Measurements from ENCODE around the gene FERMT2. TPM values are rescaled to one million over a fixed set of nuclear protein-coding genes. Genes with fewer than 3 reads are reported as not detected.

Gene FERMT2
- total and polyA plus RNA-seq, 2 donors (not counting 1 experiment from before 2014, with no cell fraction given), result 0.05 TPM; not detected in 1

DNA sequence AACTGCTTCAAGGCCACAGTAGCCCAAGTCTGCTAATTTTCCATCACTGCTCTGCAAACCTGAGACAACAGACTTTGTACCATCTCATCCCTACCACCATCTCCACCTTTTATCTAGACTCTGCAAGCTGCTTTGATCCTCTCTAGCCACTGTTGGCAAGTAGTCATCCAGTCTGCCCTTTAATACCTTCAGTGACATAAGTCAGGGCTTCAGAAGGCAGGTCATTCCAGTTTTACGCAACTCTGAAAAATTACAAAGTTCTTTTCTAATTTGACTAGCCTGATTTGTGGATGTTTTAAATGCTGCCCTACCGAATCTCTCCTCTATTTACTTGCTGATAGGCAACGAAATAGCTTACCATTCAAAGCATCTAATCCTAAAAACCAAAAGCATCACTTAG lies 2.8 kb downstream of the FERMT2 start:
- Mint-ChIP-seq H3K27me3 (peaks cover 57% of the 10 kb centered on the region), H3K27ac (no peak overlapping the region), H3K4me3 (no peak overlapping the region), H3K9me3 (ENCODE audit: insufficient read depth) (no peaks in the 10 kb centered on the region), H3K4me1 (peaks cover 20% of the 10 kb centered on the region)
- no CpG with 5 or more reads among the region's 3 CpGs for WGBS (ENCODE audit: insufficient coverage)
- H3K36me3 ChIP-seq (replicated peaks in 1 of 2; ENCODE audit: control extremely low read depth in 1 of 2, control insufficient read depth in 1 of 2, extremely low read depth in 1 of 2, insufficient read depth in 2 of 2, low read length in 1 of 2), result no peaks in the 10 kb centered on the region
- ChIA-PET POLR2A (no interaction called here), CTCF (interaction anchor here (2.1 kb wide), 1 partner anchor 13 kb away, joined by 8 read pairs; no protein-coding TSS in a partner anchor)
- H3K4me1 ChIP-seq (ENCODE audit: control insufficient read depth in 2 of 2, insufficient read depth in 2 of 2, low read length in 2 of 2), result peaks cover 24 to 27% of the 10 kb centered on the region in 2 donors
- intact Hi-C loops (cut with micrococcal nuclease), result no loop called here
- no peak overlapping the region for H3K4me2 ChIP-seq (replicated peaks; ENCODE audit: low read depth, low read length, poor library complexity, severe bottlenecking)
- H3K27ac ChIP-seq (ENCODE audit: low read length in 2 of 2), result no peak overlapping the region
- H3K9me3 ChIP-seq (ENCODE audit: control extremely low read depth in 1 of 3, control insufficient read depth in 2 of 3, insufficient read depth in 1 of 3, low read length in 2 of 3), result peaks cover 0 to 5% (median 0%) of the 10 kb centered on the region in 3 donors
- ATAC-seq (ENCODE audit: low read depth) (no peak), DNase-seq (no peak)
- H3K27me3 ChIP-seq (replicated peaks in 1 of 4; ENCODE audit: control extremely low read depth in 1 of 4, control insufficient read depth in 3 of 4, insufficient read depth in 4 of 4, low read length in 3 of 4), result peaks cover 6 to 48% (median 32%) of the 10 kb centered on the region in 4 experiments
- TF ChIP-seq EZH2 (IDR thresholded peaks at IDR 0.05; ENCODE audit: borderline replicate concordance, insufficient read depth, low read depth, low read length, poor library complexity, severe bottlenecking), result no peak
- TF ChIP-seq, protein P1, sequence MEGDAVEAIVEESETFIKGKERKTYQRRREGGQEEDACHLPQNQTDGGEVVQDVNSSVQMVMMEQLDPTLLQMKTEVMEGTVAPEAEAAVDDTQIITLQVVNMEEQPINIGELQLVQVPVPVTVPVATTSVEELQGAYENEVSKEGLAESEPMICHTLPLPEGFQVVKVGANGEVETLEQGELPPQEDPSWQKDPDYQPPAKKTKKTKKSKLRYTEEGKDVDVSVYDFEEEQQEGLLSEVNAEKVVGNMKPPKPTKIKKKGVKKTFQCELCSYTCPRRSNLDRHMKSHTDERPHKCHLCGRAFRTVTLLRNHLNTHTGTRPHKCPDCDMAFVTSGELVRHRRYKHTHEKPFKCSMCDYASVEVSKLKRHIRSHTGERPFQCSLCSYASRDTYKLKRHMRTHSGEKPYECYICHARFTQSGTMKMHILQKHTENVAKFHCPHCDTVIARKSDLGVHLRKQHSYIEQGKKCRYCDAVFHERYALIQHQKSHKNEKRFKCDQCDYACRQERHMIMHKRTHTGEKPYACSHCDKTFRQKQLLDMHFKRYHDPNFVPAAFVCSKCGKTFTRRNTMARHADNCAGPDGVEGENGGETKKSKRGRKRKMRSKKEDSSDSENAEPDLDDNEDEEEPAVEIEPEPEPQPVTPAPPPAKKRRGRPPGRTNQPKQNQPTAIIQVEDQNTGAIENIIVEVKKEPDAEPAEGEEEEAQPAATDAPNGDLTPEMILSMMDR (IDR thresholded peaks at IDR 0.05), result no peak
- no peak overlapping the region for H2AFZ ChIP-seq (ENCODE audit: insufficient read depth, low read depth, low read length, poor library complexity, severe bottlenecking)
- no peak overlapping the region for H3K4me3 ChIP-seq (ENCODE audit: control extremely low read depth in 1 of 5, extremely low read depth in 1 of 5, insufficient read depth in 1 of 5, low read depth in 2 of 5, low read length in 4 of 5)
- H4K20me1 ChIP-seq (ENCODE audit: control insufficient read depth, insufficient read depth, low read length, poor library complexity, severe bottlenecking), result no peaks in the 10 kb centered on the region
- no peaks in the 10 kb centered on the region for H3K79me2 ChIP-seq (ENCODE audit: control insufficient read depth, insufficient read depth, low read length)
- H3K9ac ChIP-seq (ENCODE audit: low read length), result no peak overlapping the region

DNA sequence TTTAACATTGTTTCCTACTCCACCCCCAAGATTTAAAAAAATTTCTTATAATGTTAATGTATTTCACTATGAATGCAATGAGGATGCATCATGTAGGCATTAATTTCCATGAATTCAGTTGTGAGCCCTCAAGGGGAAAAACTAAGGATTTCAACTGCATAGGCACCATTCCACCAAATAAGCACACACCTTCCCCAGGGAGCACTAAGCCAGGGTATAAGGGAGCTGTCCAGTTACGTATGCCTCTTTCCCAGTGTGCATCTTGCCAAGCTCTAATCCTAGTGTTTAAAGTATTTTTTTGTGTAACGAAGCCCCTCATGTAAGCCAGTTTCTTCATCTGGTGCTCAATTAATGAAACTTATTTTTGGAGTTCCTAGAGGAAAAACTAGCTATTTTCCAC lies 6.6 kb downstream of the FERMT2 start:
- Mint-ChIP-seq H3K4me1 (peaks cover under 1% of the 10 kb centered on the region), H3K4me3 (no peak overlapping the region), H3K9me3 (ENCODE audit: insufficient read depth) (no peaks in the 10 kb centered on the region), H3K27ac (no peak overlapping the region), H3K27me3 (peaks cover 32% of the 10 kb centered on the region)
- Histone ChIP-seq H3K4me3 (ENCODE audit: control extremely low read depth in 1 of 5, extremely low read depth in 1 of 5, insufficient read depth in 1 of 5, low read depth in 2 of 5, low read length in 4 of 5) (no peak overlapping the region), H4K20me1 (ENCODE audit: control insufficient read depth, insufficient read depth, low read length, poor library complexity, severe bottlenecking) (no peaks in the 10 kb centered on the region), H3K36me3 (replicated peaks in 1 of 2; ENCODE audit: control extremely low read depth in 1 of 2, control insufficient read depth in 1 of 2, extremely low read depth in 1 of 2, insufficient read depth in 2 of 2, low read length in 1 of 2) (no peaks in the 10 kb centered on the region), H3K4me2 (replicated peaks; ENCODE audit: low read depth, low read length, poor library complexity, severe bottlenecking) (no peak overlapping the region), H3K27ac (ENCODE audit: low read length in 2 of 2) (no peak overlapping the region), H3K27me3 (replicated peaks in 1 of 4; ENCODE audit: control extremely low read depth in 1 of 4, control insufficient read depth in 3 of 4, insufficient read depth in 4 of 4, low read length in 3 of 4) (peaks cover 4 to 28% (median 11%) of the 10 kb centered on the region in 4 experiments), H3K79me2 (ENCODE audit: control insufficient read depth, insufficient read depth, low read length) (no peaks in the 10 kb centered on the region), H3K9ac (ENCODE audit: low read length) (no peak overlapping the region), H3K4me1 (ENCODE audit: control insufficient read depth in 2 of 2, insufficient read depth in 2 of 2, low read length in 2 of 2) (peaks cover 3 to 5% of the 10 kb centered on the region in 2 donors), H2AFZ (ENCODE audit: insufficient read depth, low read depth, low read length, poor library complexity, severe bottlenecking) (no peak overlapping the region), H3K9me3 (ENCODE audit: control extremely low read depth in 1 of 3, control insufficient read depth in 2 of 3, insufficient read depth in 1 of 3, low read length in 2 of 3) (no peaks in the 10 kb centered on the region)
- DNase-seq (no peak), ATAC-seq (ENCODE audit: low read depth) (no peak)
- ChIA-PET POLR2A (no interaction called here), CTCF (no interaction called here)
- intact Hi-C loops (cut with micrococcal nuclease), result no loop called here
- WGBS (ENCODE audit: insufficient coverage), result 100% methylated on average over 1 of the region's 2 CpGs
- no peak for TF ChIP-seq EZH2 (IDR thresholded peaks at IDR 0.05; ENCODE audit: borderline replicate concordance, insufficient read depth, low read depth, low read length, poor library complexity, severe bottlenecking)
- TF ChIP-seq, protein P1 (IDR thresholded peaks at IDR 0.05), result no peak

Data from B cell (primary cell).